K562 (cell line): ENCODE results near the gene ARHGAP4. TPM values are rescaled to one million over a fixed set of nuclear protein-coding genes. Genes with fewer than 3 reads are reported as not detected.

ENCODE experiments used
- ADNP ChIP-seq: fragments of 200-800 bp; sonication (Bioruptor generic); IDR thresholded peaks from 2 replicates; pipeline ENCODE4 v1.6.1; 2016; ENCODE audit warnings: missing genetic modification characterization, missing compliant biosample characterization
- BHLHE40 ChIP-seq: IDR thresholded peaks from 2 replicates; pipeline ENCODE4 v1.6.1; 2011; ENCODE audit warnings: low read length, improper control_type of control experiment
- CEBPG ChIP-seq, 3 experiments: fragments of 200-800 bp in 1 of 3; sonication (Bioruptor generic) in 1 of 3; sonication (generic) in 1 of 3; formaldehyde crosslinking in 1 of 3; IDR thresholded peaks in 2 of 3; conservative IDR thresholded peaks in 1 of 3; 2 replicates each; pipeline versions ENCODE4 v1.6.1 to v1.8.0; 2016 to 2022; ENCODE audit warnings: missing compliant biosample characterization in 2 of 3, missing genetic modification characterization in 2 of 3, mild to moderate bottlenecking in 1 of 3, missing genetic modification reagents in 1 of 3
- CREBBP ChIP-seq: IDR thresholded peaks from one replicate; pipeline ENCODE4 v1.6.1; 2012; ENCODE audit warnings: low read depth, mild to moderate bottlenecking, control low read depth, inconsistent platforms, low read length
- IFI16 ChIP-seq: fragments of 250-450 bp; sonication (Bioruptor Pico); IDR thresholded peaks from 2 replicates; pipeline ENCODE4 v2.1.2; 2022; ENCODE audit warnings: mild to moderate bottlenecking, inconsistent platforms
- NCOA6 ChIP-seq: fragments of 450-650 bp; IDR thresholded peaks from 2 replicates; pipeline ENCODE4 v1.6.1; 2017; ENCODE audit warnings: mild to moderate bottlenecking
- PHTF2 ChIP-seq: fragments of 250-450 bp; sonication (Bioruptor Pico); IDR thresholded peaks from 2 replicates; pipeline ENCODE4 v1.5.0; 2021; ENCODE audit warnings: mild to moderate bottlenecking
- POLR3A ChIP-seq: IDR thresholded peaks from 2 replicates; pipeline ENCODE4 v1.6.1; 2011; ENCODE audit warnings: borderline replicate concordance, mild to moderate bottlenecking, moderate library complexity; ENCODE audit not compliant: insufficient read length, insufficient read depth; ENCODE audit errors: extremely low read depth
- RCOR1 ChIP-seq, 2 experiments: IDR thresholded peaks; 2 replicates each; pipeline ENCODE4 v1.6.1; 2012; ENCODE audit warnings: low read depth in 2 of 2, low read length in 2 of 2, borderline replicate concordance in 1 of 2, improper control_type of control experiment in 1 of 2
- TEAD1 ChIP-seq, 2 experiments: fragments of 450-650 bp in 1 of 2; sonication (generic) in 1 of 2; formaldehyde crosslinking; IDR thresholded peaks; 2 replicates each; pipeline versions ENCODE4 v1.4.0 to v1.8.0; 2020 to 2022; ENCODE audit warnings: mild to moderate bottlenecking in 2 of 2, missing genetic modification reagents in 1 of 2
- ZFP36 ChIP-seq: fragments of 150-350 bp; IDR thresholded peaks from 2 replicates; pipeline ENCODE4 v1.6.1; 2018; ENCODE audit warnings: low read length, low read depth; ENCODE audit not compliant: partially characterized antibody
- ZNF239 ChIP-seq: fragments of 250-450 bp; sonication (Bioruptor Pico); IDR thresholded peaks from 2 replicates; pipeline ENCODE4 v1.4.0; 2020; ENCODE audit warnings: mild to moderate bottlenecking
- ZNF766 ChIP-seq: fragments of 200-800 bp; sonication (Bioruptor generic); conservative IDR thresholded peaks from 2 replicates; pipeline ENCODE4 v1.6.1; 2016; ENCODE audit warnings: missing genetic modification characterization, missing compliant biosample characterization
- polyA plus RNA-seq, 8 experiments: library from polyadenylated mRNA; depleted of rRNA in 4 of 8; stranded (reverse) in 5 of 8; unstranded in 3 of 8; fragments of >200 nt; fragmentation: Nextera tagmentation in 2 of 8; fragmentation: Illumina TruSeq in 1 of 8; extraction: Ambion mirVana in 2 of 8; extraction: Trizol in 1 of 8; gene quantifications; 2 replicates each; pipeline versions ENCODE4 v1.2.1 to v1.2.3, GENCODE V29; 2011 to 2014; ENCODE audit warnings: inconsistent platforms in 1 of 8, missing spikeins in 1 of 8
- total RNA-seq, 7 experiments: library from RNA; depleted of rRNA in 6 of 7; stranded (reverse); fragments of >200 nt in 6 of 7; fragmentation: Illumina TruSeq in 2 of 7; extraction: Trizol in 2 of 7; gene quantifications; 2 replicates each; pipeline versions ENCODE4 v1.2.1 to v1.2.3, GENCODE V29; 2011 to 2021; ENCODE audit warnings: low replicate concordance in 1 of 7
- TF ChIP-seq, protein P1 (sequence below), 3 experiments: IDR thresholded peaks in 2 of 3; conservative IDR thresholded peaks in 1 of 3; 2 replicates each; pipeline ENCODE4 v1.5.1; 2011 to 2012; ENCODE audit warnings: low read length in 3 of 3, mild to moderate bottlenecking in 3 of 3, control low read depth in 2 of 3, improper control_type of control experiment in 1 of 3, inconsistent platforms in 1 of 3, low read depth in 1 of 3, mixed read lengths in 1 of 3, moderate library complexity in 1 of 3; ENCODE audit not compliant: insufficient read depth in 2 of 3
- TF ChIP-seq, protein P2 (sequence below): sonication (generic); formaldehyde crosslinking; IDR thresholded peaks from 2 replicates; pipeline ENCODE4 v1.5.0; 2020; ENCODE audit warnings: missing genetic modification reagents
- TF ChIP-seq, protein P3 (sequence below): sonication (generic); formaldehyde crosslinking; IDR thresholded peaks from 2 replicates; pipeline ENCODE4 v1.8.0; 2022; ENCODE audit warnings: missing genetic modification reagents, mild to moderate bottlenecking, moderate library complexity, borderline replicate concordance
- TF ChIP-seq, protein P4 (sequence below): fragments of 250-450 bp; sonication (Bioruptor Pico); IDR thresholded peaks from 2 replicates; pipeline ENCODE4 v1.4.0; 2020

The ARHGAP4 gene
- total and polyA plus RNA-seq, 9 of the 15 experiments (the other 6 are each of a cell fraction or from before 2014, with no cell fraction given): 0.30 to 81.8 (median 13.5) TPM

DNA sequence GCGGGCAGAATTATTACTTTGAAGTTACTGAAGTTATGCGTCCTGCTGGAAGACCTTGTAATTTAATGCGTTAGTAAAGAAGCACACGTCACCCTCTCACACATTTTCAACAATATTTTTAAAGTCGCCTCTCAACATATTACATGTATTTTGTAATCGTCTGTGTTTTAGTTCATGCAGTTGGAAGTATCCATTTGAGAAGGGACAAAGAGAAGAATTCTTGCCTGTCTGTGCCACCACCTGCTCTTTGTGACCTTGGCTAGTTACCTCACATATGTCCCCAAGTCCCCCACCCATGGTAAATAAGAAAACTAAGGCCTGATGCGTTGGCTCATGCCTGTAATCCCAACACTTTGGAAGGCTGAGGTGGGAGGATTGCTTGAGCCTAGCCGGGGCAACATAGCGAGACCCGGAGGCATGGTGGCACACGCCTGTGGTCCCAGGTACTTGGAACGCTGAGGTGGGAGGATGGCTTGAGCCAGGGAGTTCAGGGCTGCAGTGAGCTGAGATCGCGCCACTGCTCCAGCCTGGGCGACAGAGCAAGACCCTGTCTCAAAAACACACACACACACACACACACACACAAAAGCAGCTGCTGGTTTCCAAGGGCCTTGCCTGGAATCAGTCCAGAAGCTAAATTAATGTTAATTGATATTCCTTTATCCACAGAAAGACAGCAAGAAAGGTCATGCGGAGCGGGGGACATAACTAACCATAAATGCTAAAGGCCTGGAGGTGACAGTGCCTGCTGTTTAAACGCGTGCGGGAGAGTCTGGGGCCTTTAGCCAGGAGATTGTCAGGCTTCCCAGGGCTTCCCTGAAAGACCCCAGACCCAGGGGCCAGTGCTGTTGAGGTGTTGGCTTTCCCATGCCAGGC is 47.3 kb upstream of the ARHGAP4 start (continued):
- TF ChIP-seq, protein P1, sequence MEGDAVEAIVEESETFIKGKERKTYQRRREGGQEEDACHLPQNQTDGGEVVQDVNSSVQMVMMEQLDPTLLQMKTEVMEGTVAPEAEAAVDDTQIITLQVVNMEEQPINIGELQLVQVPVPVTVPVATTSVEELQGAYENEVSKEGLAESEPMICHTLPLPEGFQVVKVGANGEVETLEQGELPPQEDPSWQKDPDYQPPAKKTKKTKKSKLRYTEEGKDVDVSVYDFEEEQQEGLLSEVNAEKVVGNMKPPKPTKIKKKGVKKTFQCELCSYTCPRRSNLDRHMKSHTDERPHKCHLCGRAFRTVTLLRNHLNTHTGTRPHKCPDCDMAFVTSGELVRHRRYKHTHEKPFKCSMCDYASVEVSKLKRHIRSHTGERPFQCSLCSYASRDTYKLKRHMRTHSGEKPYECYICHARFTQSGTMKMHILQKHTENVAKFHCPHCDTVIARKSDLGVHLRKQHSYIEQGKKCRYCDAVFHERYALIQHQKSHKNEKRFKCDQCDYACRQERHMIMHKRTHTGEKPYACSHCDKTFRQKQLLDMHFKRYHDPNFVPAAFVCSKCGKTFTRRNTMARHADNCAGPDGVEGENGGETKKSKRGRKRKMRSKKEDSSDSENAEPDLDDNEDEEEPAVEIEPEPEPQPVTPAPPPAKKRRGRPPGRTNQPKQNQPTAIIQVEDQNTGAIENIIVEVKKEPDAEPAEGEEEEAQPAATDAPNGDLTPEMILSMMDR (IDR thresholded peaks at IDR 0.05 in 2 of 3, conservative IDR thresholded peaks at IDR 0.05 in 1 of 3; ENCODE audit: insufficient read depth in 2 of 3, low read depth in 1 of 3, low read length in 3 of 3): no peak
- no peak for TF ChIP-seq ZFP36
- no peak for TF ChIP-seq RCOR1 (IDR thresholded peaks at IDR 0.05; ENCODE audit: borderline replicate concordance in 1 of 2, low read depth in 2 of 2, low read length in 2 of 2)
- TF ChIP-seq, protein P2, sequence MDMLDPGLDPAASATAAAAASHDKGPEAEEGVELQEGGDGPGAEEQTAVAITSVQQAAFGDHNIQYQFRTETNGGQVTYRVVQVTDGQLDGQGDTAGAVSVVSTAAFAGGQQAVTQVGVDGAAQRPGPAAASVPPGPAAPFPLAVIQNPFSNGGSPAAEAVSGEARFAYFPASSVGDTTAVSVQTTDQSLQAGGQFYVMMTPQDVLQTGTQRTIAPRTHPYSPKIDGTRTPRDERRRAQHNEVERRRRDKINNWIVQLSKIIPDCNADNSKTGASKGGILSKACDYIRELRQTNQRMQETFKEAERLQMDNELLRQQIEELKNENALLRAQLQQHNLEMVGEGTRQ (CRISPR knock-in tag): no peak
- TF ChIP-seq, protein P3, sequence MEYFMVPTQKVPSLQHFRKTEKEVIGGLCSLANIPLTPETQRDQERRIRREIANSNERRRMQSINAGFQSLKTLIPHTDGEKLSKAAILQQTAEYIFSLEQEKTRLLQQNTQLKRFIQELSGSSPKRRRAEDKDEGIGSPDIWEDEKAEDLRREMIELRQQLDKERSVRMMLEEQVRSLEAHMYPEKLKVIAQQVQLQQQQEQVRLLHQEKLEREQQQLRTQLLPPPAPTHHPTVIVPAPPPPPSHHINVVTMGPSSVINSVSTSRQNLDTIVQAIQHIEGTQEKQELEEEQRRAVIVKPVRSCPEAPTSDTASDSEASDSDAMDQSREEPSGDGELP (CRISPR knock-in tag): peak; percentile 25; the same call in 1 of the 2 replicates
- no peak for TF ChIP-seq IFI16 (CRISPR knock-in tag)
- TF ChIP-seq, protein P4, sequence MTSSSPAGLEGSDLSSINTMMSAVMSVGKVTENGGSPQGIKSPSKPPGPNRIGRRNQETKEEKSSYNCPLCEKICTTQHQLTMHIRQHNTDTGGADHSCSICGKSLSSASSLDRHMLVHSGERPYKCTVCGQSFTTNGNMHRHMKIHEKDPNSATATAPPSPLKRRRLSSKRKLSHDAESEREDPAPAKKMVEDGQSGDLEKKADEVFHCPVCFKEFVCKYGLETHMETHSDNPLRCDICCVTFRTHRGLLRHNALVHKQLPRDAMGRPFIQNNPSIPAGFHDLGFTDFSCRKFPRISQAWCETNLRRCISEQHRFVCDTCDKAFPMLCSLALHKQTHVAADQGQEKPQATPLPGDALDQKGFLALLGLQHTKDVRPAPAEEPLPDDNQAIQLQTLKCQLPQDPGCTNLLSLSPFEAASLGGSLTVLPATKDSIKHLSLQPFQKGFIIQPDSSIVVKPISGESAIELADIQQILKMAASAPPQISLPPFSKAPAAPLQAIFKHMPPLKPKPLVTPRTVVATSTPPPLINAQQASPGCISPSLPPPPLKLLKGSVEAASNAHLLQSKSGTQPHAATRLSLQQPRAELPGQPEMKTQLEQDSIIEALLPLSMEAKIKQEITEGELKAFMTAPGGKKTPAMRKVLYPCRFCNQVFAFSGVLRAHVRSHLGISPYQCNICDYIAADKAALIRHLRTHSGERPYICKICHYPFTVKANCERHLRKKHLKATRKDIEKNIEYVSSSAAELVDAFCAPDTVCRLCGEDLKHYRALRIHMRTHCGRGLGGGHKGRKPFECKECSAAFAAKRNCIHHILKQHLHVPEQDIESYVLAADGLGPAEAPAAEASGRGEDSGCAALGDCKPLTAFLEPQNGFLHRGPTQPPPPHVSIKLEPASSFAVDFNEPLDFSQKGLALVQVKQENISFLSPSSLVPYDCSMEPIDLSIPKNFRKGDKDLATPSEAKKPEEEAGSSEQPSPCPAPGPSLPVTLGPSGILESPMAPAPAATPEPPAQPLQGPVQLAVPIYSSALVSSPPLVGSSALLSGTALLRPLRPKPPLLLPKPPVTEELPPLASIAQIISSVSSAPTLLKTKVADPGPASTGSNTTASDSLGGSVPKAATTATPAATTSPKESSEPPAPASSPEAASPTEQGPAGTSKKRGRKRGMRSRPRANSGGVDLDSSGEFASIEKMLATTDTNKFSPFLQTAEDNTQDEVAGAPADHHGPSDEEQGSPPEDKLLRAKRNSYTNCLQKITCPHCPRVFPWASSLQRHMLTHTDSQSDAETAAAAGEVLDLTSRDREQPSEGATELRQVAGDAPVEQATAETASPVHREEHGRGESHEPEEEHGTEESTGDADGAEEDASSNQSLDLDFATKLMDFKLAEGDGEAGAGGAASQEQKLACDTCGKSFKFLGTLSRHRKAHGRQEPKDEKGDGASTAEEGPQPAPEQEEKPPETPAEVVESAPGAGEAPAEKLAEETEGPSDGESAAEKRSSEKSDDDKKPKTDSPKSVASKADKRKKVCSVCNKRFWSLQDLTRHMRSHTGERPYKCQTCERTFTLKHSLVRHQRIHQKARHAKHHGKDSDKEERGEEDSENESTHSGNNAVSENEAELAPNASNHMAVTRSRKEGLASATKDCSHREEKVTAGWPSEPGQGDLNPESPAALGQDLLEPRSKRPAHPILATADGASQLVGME (CRISPR knock-in tag): no peak
- no peak for TF ChIP-seq POLR3A
- TF ChIP-seq PHTF2 (CRISPR knock-in tag): no peak
- no peak for TF ChIP-seq CEBPG (CRISPR knock-in tag; IDR thresholded peaks at IDR 0.05)
- no peak for TF ChIP-seq CEBPG (tag; conservative IDR thresholded peaks at IDR 0.05 in 1 of 2, IDR thresholded peaks at IDR 0.05 in 1 of 2)
- no peak for TF ChIP-seq BHLHE40
- TF ChIP-seq ADNP (tag): no peak
- TF ChIP-seq ZNF239 (CRISPR knock-in tag): no peak
- no peak for TF ChIP-seq NCOA6
- no peak for TF ChIP-seq CREBBP
- no peak; a peak in 1 of 4 replicates for TF ChIP-seq TEAD1 (CRISPR knock-in tag; IDR thresholded peaks at IDR 0.05)
- TF ChIP-seq ZNF766 (CRISPR knock-in tag): 0 out of 2 replicates have a peak, but pooled peaks have one; percentile 31
